ENCODE results near the gene SIRPB2.
"Not testable (repeated sequence)": the region's sequence is repeated elsewhere in the genome, so short reads cannot be mapped to it uniquely, and the experiment has no call there.

DNA sequence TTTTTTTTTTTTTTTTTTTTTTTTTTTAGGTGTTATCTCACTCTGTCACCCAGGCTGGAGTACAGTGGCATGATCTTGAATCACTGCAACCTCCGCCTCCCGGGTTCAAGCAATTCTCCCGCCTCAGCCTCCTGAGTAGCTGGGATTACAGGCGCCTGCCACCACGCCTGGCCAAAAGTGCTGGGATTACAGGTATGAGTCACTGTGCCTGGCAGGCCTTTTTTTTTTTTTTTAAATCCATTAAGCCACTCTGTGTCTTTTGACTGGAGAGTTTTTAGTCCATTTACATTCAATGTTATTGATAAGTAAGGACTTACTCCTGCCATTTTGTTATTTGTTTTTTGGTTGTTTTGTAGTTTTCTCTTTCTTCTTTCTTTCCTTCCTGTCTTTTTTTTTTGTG, 6.2 kb upstream of the SIRPB2 start:
- not testable (repeated sequence) for TF ChIP-seq POLR2AphosphoS5 (IDR thresholded peaks at IDR 0.05; ENCODE audit: low read depth, low read length); POLR2A (IDR thresholded peaks at IDR 0.05; ENCODE audit: low read depth, low read length); TAF1 (IDR thresholded peaks at IDR 0.05; ENCODE audit: borderline replicate concordance, low read depth, low read length)

Data from GM12892 (cell line).